ENCODE results near the gene COA6.

Gene COA6

DNA sequence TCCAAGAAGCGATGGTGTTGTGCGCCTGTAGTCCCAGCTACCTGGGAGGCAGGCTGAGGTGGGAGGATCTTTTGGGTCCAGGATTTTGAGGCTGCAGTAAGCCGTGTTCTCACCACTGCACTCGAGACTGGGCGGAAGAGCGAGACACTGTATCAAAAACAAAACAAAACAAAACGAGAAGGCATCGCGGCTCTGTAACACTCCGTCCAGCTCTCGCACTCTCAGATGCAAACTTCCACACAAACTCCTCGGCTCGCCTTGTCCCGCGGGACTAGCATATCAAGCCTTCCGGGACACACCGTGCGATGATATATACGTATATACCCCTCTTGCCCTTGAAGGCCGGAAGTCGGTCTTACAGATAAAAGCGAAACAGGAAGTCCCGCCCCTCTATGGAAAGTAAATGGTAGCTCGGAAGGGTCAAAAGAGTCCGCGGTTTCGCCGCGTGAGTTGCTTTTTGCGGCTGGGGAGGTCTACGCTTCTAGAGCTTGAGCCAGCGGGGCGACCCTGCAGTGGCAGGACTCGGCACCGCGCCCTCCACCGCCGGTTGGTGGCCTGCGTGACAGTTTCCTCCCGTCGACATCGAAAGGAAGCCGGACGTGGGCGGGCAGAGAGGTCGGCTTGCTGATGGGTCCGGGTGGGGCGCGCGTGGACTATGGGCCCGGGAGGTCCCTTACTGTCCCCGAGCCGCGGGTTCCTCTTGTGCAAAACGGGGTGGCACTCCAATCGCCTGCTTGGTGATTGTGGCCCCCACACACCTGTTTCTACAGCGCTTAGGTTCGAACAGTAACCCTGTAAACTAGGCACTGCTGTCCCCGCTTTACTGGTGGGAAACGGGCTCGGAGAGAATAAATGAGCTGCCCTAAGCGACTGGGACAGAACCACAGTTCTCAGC, at the start of gene COA6:
Gene COA6, plus strand, starts transcription at position 393 of the 895 bp plus-strand sequence. Its CDS starts 11 bp downstream, at position 404.
- peaks cover 49% of the 10 kb centered on the region for H3K4me1 Mint-ChIP-seq
- peak; percentile 92 for ATAC-seq
- peaks cover 53% of the 10 kb centered on the region for H3K36me3 Mint-ChIP-seq

GRCh38 chr1:234324821-234325220, 48.4 kb upstream of the COA6 start:
- no peak overlapping the region for H3K4me3 Mint-ChIP-seq
- no peak for ATAC-seq
- H3K9me3 Mint-ChIP-seq: no peaks in the 10 kb centered on the region
- H3K27ac Mint-ChIP-seq: no peak overlapping the region
- H3K4me1 Mint-ChIP-seq: peaks cover 38% of the 10 kb centered on the region
- DNase-seq (ENCODE audit: low spot score in 2 of 2): no peak
- no peaks in the 10 kb centered on the region for H3K36me3 Mint-ChIP-seq

More for the DNA sequence above, at the start of gene COA6:
- peak within 1 kb of the TSS; percentile 86 for H3K4me3 Mint-ChIP-seq
- peak; percentile 85 to 96 for DNase-seq (ENCODE audit: low spot score in 2 of 2)
- no peaks in the 10 kb centered on the region for H3K9me3 Mint-ChIP-seq
- peak within 1 kb of the TSS; percentile 99 for H3K27ac Mint-ChIP-seq

DNA sequence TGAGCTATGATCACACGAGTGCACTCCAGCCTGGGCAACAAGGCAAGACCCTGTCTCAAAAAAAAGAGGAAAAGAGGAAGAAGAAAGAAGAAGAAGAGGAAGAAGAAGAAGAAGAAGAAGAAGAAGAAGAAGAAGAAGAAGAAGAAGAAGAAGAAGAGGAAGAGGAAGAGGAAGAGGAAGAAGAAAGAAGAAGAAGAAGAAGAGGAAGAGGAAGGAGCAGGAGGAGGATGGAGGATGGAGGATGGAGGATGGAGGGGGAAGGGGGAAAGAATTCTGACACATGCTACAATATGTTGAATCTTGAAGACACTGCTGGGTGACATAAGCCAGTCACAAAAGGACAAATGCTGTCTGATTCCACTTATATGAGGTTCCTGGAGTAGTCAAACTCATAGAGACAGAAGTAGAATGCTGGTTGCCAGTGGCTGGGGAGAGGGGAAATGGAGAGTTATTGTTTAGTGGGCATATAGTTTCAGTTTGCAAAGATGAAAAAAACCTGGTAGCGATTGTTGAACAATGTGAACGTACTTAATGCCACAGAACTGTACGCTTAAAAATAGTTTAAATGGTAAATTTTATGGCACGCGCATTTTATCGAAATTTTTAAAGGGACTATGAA, 47.3 kb upstream of the COA6 start:
- peak; percentile 19 for ATAC-seq
- Mint-ChIP-seq H3K36me3 (no peaks in the 10 kb centered on the region), H3K4me3 (peak overlapping the region; percentile 64), H3K27ac (peak overlapping the region; percentile 18), H3K4me1 (peaks cover 37% of the 10 kb centered on the region), H3K9me3 (no peaks in the 10 kb centered on the region)
- no peak for DNase-seq (ENCODE audit: low spot score in 2 of 2)

DNA sequence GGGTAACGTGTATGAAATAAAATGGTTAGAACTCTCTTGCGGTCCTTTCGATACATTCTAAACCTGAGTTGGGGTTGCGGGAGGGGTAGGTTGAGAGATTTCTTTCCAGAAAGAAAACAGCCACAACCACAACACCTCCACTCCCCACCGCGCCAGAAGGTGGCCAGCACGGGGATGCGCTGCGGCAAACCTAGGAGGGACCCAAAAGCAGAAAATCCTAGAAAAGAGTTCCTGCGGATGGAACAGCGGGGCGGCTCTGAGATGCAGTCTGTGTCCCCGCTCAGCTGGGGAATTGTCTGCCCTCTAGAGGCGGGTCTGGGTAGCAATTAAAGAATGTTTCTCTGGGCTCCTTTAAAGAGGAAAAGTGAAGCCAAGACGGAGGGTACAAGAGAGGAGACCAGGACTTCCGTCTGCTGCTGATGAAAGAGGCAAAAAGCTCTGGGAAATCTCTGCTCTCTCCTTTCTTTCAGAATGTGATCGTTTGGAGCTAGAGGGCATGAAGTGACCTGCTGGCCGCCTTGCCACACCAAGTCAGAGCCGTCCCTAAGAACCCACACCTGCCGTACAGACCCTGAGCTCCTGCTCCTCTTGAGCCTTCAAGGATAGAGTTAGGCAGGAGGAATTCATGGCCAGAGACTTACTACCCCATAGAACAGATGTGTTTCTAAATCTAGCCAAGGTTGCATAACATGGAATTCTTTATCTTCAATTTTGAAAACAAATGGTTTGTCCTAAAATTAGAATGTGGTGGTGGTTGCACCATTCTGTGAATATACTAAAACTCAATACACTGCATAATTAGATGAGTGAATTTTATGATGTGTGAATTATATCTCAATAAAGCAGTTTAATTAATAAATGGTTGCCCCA, 46.5 kb upstream of the COA6 start:
- no peaks in the 10 kb centered on the region for H3K36me3 Mint-ChIP-seq
- no peaks in the 10 kb centered on the region for H3K9me3 Mint-ChIP-seq
- peak overlapping the region; percentile 64 for H3K4me3 Mint-ChIP-seq
- ATAC-seq: peak; percentile 89
- DNase-seq (ENCODE audit: low spot score in 2 of 2): peak; percentile 57 to 82
- H3K4me1 Mint-ChIP-seq: peaks cover 30% of the 10 kb centered on the region
- H3K27ac Mint-ChIP-seq: peak overlapping the region; percentile 18

DNA sequence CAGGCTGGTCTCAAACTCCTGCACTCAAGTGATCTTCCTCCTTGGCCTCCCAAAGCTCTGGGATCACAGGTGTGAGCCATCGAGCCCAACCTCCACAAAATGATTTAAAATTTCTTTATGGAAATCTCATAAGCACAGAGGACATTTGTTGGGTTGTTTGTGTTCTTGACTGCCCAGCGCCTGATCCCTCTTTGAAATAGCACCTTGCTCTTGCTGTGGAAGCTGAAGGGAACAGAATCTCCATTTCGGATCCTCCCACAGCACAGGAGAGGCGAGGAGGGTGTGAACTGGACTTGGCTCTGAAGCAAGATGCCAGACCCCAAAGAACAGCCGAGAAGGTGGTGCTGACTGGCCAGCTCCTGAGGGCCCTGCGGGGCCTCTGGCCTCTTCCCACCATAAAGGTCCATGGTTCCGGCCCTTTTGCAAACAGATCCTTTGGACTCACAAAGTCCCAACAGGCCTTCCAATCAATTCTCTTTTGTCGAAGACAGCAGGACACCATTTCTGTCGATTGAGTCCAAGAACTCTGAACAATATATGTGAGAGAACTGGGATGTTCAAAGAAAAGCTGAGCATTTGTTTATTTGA, 45.6 kb upstream of the COA6 start:
- Mint-ChIP-seq H3K27ac (no peak overlapping the region), H3K4me3 (no peak overlapping the region), H3K36me3 (no peaks in the 10 kb centered on the region), H3K4me1 (peaks cover 24% of the 10 kb centered on the region), H3K9me3 (no peaks in the 10 kb centered on the region)
- ATAC-seq (no peak), DNase-seq (ENCODE audit: low spot score in 2 of 2) (peak in 1 of 2 donors; percentile 12)

DNA sequence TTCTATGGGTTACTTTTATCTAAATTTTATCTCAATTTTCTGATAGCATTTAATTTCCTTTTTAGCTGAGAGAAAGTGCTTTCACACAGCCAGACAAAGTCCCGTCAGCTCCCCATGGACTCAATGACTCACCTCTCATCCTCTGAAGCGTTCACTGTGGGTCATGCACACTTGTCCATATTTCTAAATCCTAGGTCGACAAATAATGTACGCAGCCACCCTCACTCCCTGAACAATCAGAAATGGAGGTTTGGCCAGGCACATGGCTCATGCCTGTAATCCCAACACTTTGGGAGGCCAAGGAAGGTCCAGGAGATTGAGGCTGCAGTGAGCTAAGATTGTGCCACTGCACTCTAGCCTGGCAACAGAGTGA, 42.4 kb upstream of the COA6 start:
- Mint-ChIP-seq H3K9me3 (no peaks in the 10 kb centered on the region), H3K27ac (no peak overlapping the region), H3K4me3 (no peak overlapping the region), H3K36me3 (no peaks in the 10 kb centered on the region), H3K4me1 (peaks cover 12% of the 10 kb centered on the region)
- ATAC-seq: no peak
- no peak for DNase-seq (ENCODE audit: low spot score in 2 of 2)

DNA sequence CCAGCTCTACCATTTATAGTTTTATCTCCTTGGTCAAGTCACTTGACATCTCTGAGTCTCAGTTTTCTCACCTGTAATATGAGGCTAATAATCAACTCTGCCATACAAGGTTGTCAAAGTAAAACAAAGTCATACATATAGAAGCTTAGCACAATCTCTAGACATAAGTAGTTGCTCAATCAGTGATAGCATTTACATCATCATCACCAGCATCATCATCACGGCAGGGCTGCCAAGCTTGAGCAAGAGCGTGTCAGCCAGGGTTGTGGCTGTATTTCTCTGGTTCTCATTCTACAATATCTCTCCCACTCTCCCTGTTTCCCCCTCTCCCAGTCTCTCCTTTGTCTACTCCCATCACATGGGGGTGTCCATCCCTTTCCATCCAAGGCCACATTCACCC, 41.7 kb upstream of the COA6 start:
- Mint-ChIP-seq H3K4me1 (peaks cover 5% of the 10 kb centered on the region), H3K27ac (no peak overlapping the region), H3K4me3 (no peak overlapping the region), H3K9me3 (no peaks in the 10 kb centered on the region), H3K36me3 (no peaks in the 10 kb centered on the region)
- ATAC-seq: no peak
- DNase-seq (ENCODE audit: low spot score in 2 of 2): no peak

GRCh38 chr1:234336359-234336758, 36.9 kb upstream of the COA6 start:
- DNase-seq (ENCODE audit: low spot score in 2 of 2): no peak
- peaks cover 18% of the 10 kb centered on the region for H3K9me3 Mint-ChIP-seq
- no peak for ATAC-seq
- H3K36me3 Mint-ChIP-seq: no peaks in the 10 kb centered on the region
- H3K4me3 Mint-ChIP-seq: no peak overlapping the region
- no peaks in the 10 kb centered on the region for H3K4me1 Mint-ChIP-seq
- no peak overlapping the region for H3K27ac Mint-ChIP-seq

DNA sequence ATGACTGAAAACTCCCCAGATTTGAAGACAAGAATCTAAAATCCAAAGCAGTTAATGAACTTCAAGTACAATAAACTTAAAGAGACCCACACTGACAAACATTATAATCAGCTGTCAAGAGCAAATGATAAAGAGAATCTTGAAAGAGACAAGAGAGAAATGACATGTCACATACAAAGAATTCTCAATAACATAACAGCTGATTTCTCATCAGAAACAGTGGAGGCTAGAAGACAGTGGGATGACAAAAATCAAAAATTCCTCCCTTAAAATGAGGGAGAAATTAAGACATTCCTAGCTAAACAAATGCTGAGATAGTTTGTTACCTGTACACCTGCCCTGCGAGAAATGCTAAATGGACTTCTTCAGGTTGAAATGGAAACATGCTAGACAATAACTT, 36.0 kb upstream of the COA6 start:
- DNase-seq (ENCODE audit: low spot score in 2 of 2) (no peak), ATAC-seq (no peak)
- Mint-ChIP-seq H3K4me3 (no peak overlapping the region), H3K27ac (no peak overlapping the region), H3K36me3 (no peaks in the 10 kb centered on the region), H3K4me1 (no peaks in the 10 kb centered on the region), H3K9me3 (peaks cover 18% of the 10 kb centered on the region)

DNA sequence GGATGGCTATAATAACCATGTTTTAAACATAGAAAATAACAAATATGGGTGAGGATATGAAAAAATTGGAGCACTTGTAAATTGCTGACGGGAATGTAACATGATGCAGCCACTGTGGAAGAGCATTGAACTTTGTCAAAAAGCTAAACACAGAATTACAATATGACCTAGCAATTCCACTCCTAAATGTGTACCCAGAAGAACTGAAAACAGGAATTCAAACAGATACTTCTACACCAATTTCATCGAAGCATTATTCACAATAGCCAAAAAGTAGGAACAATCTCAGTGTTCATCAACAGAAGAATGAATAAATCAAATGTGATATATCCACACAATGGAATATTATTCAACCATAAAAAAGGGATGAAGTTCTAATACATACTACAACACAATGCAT, 32.7 kb upstream of the COA6 start:
- no peak overlapping the region for H3K27ac Mint-ChIP-seq
- ATAC-seq (no peak), DNase-seq (ENCODE audit: low spot score in 2 of 2) (no peak)
- H3K4me1 Mint-ChIP-seq: no peaks in the 10 kb centered on the region
- no peak overlapping the region for H3K4me3 Mint-ChIP-seq
- H3K9me3 Mint-ChIP-seq: peaks cover 18% of the 10 kb centered on the region
- H3K36me3 Mint-ChIP-seq: no peaks in the 10 kb centered on the region

GRCh38 chr1:234342774-234343173, 30.5 kb upstream of the COA6 start:
- no peaks in the 10 kb centered on the region for H3K36me3 Mint-ChIP-seq
- peaks cover 9% of the 10 kb centered on the region for H3K9me3 Mint-ChIP-seq
- H3K4me3 Mint-ChIP-seq: no peak overlapping the region
- no peak overlapping the region for H3K27ac Mint-ChIP-seq
- no peaks in the 10 kb centered on the region for H3K4me1 Mint-ChIP-seq
- no peak for DNase-seq (ENCODE audit: low spot score in 2 of 2)
- no peak for ATAC-seq

- H3K4me1 Mint-ChIP-seq: no peaks in the 10 kb centered on the region
- DNase-seq (ENCODE audit: low spot score in 2 of 2) (no peak), ATAC-seq (no peak)
- H3K9me3 Mint-ChIP-seq: peaks cover 1% of the 10 kb centered on the region
- no peak overlapping the region for H3K4me3 Mint-ChIP-seq
- H3K36me3 Mint-ChIP-seq: no peaks in the 10 kb centered on the region
- H3K27ac Mint-ChIP-seq: no peak overlapping the region
Measured at GRCh38 chr1:234345237-234345636, 28.0 kb upstream of the COA6 start.

- DNase-seq (ENCODE audit: low spot score in 2 of 2) (no peak), ATAC-seq (no peak)
- Mint-ChIP-seq H3K36me3 (no peaks in the 10 kb centered on the region), H3K4me1 (no peaks in the 10 kb centered on the region), H3K27ac (no peak overlapping the region), H3K4me3 (no peak overlapping the region), H3K9me3 (no peaks in the 10 kb centered on the region)
Measured at GRCh38 chr1:234348964-234349363, 24.3 kb upstream of the COA6 start.

DNA sequence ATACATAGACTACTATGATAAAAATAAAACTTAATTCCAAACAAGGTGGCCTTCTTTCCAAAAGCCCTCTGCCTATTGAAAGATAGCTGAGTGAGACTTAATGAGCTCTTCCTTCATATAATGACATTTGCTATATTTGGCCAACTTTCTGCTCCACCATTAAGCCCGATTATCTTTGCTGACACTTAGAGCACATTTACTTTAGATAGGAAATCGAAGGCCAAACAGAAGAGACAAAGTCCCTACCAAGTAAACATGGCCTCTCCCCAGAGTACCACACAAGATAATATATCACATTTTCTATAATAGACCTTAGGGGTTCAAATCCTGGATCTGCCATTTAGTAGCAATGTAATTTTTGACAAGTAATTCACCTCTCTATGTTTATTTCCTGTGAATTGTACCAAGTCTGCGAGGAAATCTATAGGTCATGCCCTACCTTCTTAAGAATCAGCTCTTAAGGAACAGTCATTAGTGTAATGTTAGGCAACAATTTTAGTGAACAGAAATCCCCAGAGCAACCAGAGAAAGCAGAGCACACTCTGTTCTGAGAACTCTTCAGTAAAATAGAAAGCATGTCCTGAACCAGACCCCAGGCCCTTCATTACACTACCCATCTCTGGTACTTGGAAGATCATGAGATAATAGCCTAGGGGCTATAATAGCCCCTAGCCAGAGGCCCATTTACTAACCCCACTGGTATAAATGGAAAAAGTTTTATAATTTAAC, 17.3 kb upstream of the COA6 start:
- ATAC-seq: peak; percentile 86
- no peak for DNase-seq (ENCODE audit: low spot score in 2 of 2)
- peak overlapping the region; percentile 58 for H3K27ac Mint-ChIP-seq
- no peaks in the 10 kb centered on the region for H3K9me3 Mint-ChIP-seq
- H3K36me3 Mint-ChIP-seq: no peaks in the 10 kb centered on the region
- peaks cover 17% of the 10 kb centered on the region for H3K4me1 Mint-ChIP-seq
- H3K4me3 Mint-ChIP-seq: peak overlapping the region; percentile 63
